Astrocyte (in vitro differentiated cells and primary cell): ENCODE results near the gene NLRP10.

ENCODE experiments used
- CTCF ChIP-seq: IDR thresholded peaks from 2 replicates; pipeline ENCODE4 v1.5.1; 2011; ENCODE audit warnings: low read depth, mild to moderate bottlenecking, inconsistent platforms, low read length, moderate library complexity; ENCODE audit not compliant: insufficient read depth
- EZH2 ChIP-seq: IDR thresholded peaks from 2 replicates; pipeline ENCODE4 v1.6.1; 2012; ENCODE audit warnings: mild to moderate bottlenecking, low read length, inconsistent platforms; ENCODE audit not compliant: insufficient read depth

- TF ChIP-seq CTCF (no peak), EZH2 (no peak)
Observed at GRCh38 chr11:7965386-7965785, at the start of gene NLRP10.
